ENCODE results near the gene AGPS.
"Not testable (repeated sequence)": the region's sequence is repeated elsewhere in the genome, so short reads cannot be mapped to it uniquely, and the experiment has no call there.

Gene AGPS

DNA sequence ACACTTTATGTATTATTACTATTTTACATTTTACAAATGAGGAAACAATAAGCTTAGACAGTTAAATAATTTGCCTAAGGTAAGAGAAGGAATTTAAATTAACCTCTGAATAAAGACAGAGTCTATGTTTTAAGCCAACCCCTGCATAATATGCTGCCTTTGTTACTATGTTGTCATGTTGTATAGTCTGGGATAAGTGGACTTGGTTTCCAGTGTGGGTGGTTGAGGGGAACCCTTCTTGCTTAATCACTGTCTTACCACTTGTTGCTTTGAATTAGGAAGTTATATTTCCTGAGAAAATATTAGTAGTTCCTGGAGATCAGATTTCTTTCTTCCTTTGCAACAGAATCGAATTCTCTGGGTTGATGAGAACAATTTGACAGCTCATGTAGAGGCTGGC, 52.6 kb downstream of the AGPS start:
- no peak overlapping the region for H3K4me3 ChIP-seq (ENCODE audit: low read depth, low read length)
- TF ChIP-seq, protein P1, sequence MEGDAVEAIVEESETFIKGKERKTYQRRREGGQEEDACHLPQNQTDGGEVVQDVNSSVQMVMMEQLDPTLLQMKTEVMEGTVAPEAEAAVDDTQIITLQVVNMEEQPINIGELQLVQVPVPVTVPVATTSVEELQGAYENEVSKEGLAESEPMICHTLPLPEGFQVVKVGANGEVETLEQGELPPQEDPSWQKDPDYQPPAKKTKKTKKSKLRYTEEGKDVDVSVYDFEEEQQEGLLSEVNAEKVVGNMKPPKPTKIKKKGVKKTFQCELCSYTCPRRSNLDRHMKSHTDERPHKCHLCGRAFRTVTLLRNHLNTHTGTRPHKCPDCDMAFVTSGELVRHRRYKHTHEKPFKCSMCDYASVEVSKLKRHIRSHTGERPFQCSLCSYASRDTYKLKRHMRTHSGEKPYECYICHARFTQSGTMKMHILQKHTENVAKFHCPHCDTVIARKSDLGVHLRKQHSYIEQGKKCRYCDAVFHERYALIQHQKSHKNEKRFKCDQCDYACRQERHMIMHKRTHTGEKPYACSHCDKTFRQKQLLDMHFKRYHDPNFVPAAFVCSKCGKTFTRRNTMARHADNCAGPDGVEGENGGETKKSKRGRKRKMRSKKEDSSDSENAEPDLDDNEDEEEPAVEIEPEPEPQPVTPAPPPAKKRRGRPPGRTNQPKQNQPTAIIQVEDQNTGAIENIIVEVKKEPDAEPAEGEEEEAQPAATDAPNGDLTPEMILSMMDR (IDR thresholded peaks at IDR 0.05; ENCODE audit: borderline replicate concordance, insufficient read depth, low read depth, low read length): no peak

DNA sequence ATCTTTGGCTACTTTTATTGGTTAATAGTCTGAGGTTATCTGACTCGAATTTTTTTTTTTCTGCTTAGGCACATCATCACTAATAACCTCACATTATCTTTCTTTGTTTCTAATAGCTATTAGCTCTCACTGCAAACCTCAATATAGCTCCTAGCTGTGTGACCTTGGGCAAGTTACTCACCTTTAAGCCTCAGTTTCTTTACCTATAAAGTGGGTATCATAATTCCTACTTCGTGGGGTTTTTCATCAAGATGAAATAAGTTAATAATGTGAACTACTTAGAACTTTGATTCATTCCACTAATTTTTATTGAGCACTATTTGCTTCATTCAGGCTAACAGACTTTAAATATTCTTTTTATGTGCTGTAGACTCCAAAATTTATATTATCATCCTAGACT, 55.5 kb downstream of the AGPS start:
- H3K4me3 ChIP-seq (ENCODE audit: low read depth, low read length): no peak overlapping the region
- TF ChIP-seq, protein P1 (IDR thresholded peaks at IDR 0.05; ENCODE audit: borderline replicate concordance, insufficient read depth, low read depth, low read length): no peak

DNA sequence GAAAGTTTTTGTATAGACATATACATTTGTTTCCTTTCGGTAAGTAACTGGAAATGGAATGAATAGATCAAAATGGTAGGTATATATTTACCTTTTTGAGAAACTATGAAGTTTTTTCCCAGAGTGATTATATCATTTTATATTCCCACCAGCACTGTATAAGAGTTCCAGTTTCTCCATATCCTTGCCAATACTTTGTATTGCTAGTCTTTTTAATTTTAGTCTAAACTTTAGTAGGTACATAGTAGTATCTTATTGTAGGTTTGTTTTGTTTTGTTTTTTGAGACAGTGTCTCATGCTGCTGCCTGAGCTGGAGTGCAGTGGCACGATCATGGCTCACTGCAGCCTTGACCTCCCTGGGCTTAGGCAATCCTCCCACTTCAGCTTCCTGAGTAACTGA, 56.6 kb downstream of the AGPS start:
- TF ChIP-seq, protein P1 (IDR thresholded peaks at IDR 0.05; ENCODE audit: borderline replicate concordance, insufficient read depth, low read depth, low read length): no peak
- no peak overlapping the region for H3K4me3 ChIP-seq (ENCODE audit: low read depth, low read length)

DNA sequence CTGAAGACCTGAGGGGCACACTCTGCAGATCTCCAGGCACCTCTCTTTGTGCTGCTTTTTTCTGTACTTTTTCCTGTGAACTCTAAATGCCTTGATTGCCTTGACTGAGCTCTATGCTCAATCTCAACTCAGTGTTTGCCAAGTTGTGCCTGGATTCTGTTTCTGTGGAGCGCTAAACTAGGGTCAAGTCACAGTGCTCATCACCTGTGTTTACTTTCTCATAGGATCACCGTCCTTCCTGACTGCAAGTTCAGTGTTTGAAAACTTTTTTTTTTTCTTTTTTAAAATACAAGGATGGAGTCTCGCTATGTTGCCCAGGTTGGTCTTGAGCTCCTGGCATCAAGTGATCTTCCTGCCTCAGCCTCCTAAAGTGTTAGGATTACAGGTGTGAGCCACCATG, 62.6 kb downstream of the AGPS start:
- TF ChIP-seq, protein P1 (IDR thresholded peaks at IDR 0.05; ENCODE audit: borderline replicate concordance, insufficient read depth, low read depth, low read length): no peak
- no peak overlapping the region for H3K4me3 ChIP-seq (ENCODE audit: low read depth, low read length)

DNA sequence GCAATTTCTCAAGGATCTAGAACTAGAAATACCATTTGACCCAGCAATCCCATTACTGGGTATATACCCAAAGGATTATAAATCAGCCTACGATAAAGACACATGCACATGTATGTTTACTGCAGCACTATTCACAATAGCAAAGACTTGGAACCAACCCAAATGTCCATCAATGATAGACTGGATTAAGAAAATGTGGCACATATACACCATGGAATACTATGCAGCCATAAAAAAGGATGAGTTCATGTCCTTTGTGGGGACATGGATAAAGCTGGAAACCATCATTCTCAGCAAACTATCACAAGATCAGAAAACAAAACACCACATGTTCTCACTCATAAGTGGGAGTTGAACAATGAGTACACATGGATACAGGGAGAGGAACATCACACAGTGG, 67.2 kb downstream of the AGPS start:
- H3K4me3 ChIP-seq (ENCODE audit: low read depth, low read length): not testable (repeated sequence)

DNA sequence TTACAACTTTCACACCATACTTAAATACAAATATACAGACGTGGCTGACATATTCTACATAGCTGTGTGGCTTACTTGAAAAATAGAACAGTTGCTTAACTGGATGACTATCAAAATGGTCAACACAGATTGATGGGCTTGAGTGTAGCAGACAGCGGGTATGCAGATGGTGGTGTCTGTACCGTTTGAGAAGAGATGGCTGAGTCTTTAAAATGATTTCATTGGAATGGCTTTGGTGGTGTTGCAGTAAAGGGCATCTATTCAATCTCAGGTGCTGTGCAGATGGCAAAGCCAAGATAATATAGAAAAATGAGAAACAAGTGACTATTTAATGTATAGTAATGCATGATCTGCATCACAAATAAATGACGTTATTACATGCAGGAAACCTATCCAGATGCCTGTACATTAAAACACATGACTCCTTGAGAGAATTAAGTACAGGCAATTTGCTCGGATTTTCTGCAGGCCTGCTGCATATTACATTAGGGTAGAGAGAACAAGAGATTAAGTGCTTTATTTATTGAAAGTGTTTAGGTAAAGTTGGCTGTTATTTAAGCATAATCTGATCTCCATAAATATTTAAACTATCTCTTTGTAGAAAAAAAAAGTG, 68.5 kb downstream of the AGPS start:
- TF ChIP-seq, protein P1 (IDR thresholded peaks at IDR 0.05; ENCODE audit: borderline replicate concordance, insufficient read depth, low read depth, low read length): no peak
- no peak overlapping the region for H3K4me3 ChIP-seq (ENCODE audit: low read depth, low read length)

DNA sequence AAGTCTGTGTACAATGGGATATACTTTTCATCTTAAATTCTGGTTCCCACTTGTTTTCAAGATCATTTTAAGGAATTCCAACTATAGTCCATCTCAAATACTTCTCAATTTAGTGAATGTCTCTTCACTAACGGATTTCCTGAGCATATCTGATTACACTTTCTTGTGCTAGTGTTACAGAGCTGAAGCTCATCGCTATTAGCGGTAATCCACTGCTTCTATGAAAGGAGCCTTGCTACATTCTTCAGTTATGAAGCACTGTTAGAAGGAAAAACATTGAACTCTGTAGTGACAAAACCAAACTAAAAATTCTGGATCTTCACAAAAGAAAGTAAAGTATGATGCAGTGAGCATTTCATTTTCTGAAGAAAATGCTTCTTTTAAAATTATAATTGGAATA, 72.0 kb downstream of the AGPS start:
- TF ChIP-seq, protein P1 (IDR thresholded peaks at IDR 0.05; ENCODE audit: borderline replicate concordance, insufficient read depth, low read depth, low read length): no peak
- H3K4me3 ChIP-seq (ENCODE audit: low read depth, low read length): no peak overlapping the region
